ENCODE measurements around the gene CYP39A1.

Gene CYP39A1

DNA sequence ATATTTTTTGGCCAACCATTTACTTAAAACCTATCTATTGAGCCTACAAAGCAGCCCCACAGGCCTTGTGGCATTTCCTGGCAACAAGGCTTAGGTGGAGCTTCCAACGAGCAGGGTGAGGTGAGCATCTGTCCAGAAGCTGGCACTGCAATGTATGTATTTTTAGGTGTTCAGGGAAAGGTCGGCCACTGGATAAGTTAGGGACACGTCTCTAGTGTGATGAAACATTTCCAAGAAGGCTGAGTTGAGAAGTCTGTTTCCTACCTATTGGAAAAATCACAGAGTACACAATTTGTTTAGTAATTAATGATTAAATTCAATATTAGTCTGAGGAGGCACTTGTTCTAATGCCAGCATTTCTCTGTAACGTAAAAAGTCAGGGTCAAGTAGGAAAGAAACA is 143.6 kb downstream of the CYP39A1 start:
- DNase-seq, result no peak

DNA sequence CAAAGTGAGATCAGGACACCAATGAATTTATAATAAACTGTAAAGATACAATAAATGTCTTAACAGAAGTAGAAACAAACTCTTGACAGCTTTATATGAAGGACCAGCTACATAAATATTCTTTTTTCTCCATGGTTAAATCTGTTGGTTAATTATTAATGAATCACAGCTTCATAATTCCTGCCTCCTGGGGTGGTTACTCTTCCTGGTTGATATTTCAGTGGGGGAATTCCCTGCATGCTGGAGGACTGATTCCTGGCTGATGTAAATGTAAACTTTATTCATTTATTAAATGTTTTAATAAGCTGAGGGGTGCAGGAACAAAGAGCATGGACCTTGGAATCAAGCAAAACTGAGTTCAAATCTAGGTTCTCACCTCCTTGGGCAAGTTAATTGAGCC is 145.2 kb downstream of the CYP39A1 start:
- no peak for DNase-seq

DNA sequence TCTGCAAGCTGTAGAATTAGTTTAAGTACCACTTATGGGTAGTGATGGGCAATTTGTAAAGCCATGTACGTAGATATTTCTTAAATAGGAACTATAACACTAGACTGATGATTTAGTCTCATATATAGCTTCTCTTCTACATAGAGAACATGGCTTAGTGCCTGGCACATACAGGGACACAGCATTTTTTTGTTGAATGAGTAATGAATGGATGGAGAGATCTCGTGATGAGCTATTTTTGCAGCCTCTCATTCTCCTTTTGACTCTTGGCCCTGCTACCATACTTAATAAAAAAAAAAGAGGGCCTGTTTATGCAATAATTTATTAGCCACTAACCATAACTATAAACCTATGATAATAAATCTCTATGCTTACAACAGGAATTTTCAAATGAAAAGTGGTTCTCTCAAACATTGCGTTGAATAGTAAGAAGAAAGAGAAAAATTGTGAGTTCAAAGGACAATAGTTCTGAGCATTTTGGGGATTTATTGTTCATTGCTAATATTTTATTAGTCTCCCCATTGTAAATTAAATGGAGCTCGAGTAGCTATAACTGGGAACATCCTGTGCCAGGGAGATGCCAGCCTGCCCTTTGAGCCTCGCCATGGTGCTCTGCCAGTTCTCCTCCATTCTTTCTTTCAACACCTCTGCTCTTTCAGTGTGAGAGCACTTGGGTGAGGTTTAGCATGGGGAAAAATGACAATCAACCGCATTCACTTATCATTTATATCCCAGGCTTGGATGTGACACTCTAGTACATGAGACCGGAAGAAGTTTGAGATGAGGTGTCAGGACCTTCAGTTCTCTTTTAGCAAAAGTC is 146.7 kb downstream of the CYP39A1 start:
- DNase-seq, result no peak

DNA sequence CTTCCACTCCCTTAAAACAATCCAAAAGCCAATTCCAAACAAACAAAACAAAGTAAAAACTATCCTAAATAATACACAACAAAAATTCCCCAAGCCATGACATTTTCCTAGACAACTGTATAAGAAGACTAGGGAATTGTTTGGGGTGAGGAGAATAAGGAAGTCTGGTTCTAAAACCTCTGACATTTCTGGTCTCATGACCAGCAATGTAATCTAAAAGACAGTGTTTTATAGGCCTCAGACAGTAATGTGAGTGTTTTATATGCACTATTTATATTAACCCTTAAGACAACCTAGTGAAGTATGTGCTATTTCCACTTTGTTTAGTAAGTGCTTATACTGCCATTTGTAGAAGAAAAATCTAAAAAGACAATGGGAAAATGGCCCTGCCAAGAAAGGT is 148.4 kb downstream of the CYP39A1 start:
- DNase-seq, result no peak

DNA sequence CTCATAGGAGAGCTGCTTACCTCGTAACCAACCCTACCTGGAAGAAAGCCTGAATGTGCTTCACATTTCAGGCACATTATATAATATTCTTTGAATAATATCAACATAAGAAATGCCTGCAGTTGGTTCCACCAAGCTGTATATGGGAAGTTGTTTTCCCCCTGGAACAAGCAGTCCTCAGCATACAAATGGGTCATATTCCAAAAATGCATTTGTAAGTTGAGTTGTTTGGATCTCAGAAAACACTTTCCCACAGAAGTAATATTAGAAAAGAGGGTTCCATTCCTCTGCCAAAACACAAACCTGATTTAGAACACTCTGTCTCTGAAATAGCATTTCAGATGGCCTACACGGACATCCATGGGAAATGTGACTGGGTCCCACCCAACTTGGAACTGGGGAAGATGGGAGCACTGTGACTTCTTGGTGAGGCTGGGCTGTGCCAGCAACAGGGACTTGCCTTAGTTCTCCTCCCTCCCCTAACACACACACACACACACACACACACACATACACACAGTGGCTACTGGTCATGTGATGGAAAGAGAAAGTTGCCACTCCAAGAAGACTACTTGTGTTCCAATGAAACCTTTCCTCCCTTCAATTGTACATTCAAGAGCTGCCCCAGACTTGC is 150.0 kb downstream of the CYP39A1 start:
- no peak for DNase-seq

DNA sequence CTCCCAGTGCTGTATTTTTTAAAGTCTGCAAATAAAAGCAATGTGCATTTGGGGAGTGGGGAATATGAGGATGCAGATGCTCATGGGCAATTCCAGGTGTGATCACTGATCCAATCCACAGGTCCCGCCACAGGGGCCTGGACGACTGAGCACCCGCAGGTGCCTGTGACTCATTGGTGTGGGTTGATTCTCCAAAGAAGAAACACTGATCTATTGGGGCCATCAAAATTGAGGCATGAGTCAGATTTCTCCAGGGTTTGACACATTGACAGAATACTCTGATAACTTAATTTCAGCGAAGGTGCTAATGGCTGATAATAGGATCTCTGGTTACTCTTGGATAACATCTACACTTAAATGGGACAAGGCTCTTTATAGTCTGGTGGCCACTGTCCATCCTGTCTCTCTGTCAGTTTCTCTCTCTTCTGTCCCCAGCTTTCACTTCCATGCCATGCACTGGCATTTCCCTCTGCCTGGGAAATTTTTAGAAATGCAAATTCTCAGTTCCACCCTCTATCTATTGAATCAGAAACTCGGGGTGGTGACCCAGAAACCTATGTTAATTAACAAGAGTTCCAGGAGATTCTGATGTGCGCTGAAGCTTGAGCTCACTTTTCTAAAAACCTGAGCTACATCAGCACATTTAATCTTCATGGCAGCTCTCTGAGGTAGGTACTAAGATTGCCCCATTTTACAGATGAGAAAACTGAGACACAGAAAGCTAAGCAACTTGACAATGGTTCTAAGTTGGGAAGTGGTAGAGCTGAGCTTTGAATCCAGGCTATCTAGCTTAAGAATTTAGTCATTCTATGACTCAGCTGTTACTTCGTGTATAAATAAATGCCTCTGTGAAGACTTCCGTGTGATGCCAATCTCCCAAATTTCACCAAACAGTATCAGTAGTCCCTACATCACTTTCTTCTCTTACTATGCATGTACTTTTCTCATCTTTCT is 151.2 kb downstream of the CYP39A1 start:
- DNase-seq, result no peak

DNA sequence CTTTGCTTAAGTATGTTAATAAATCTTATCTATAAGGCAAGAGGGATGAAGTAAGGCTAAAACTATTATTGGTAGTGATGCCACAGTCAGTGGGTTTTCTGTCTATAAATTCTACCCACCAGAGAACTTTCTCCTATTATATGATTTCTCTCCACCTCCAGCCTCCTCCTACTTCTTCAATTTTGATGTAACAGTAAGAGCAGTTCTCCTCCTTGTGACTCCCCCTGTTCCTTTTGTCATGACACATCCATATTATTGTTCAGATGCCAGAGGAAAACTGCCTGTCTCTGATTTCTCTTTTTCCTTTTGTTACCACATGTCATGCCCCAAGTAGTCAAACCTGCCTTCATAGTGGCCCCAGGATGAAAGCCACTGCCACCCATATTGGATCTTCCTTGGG is 152.2 kb downstream of the CYP39A1 start:
- no peak for DNase-seq
